ENCODE data around the gene IL11RA. TPM values are rescaled to one million over a fixed set of nuclear protein-coding genes. Genes with fewer than 3 reads are reported as not detected.

IL11RA gene
- total RNA-seq, 1 donor from 2014 or later, result 56.5 TPM

- no peaks in the 10 kb centered on the region for H3K36me3 ChIP-seq
- H3K9me3 ChIP-seq (replicated peaks), result no peaks in the 10 kb centered on the region
- no peak for DNase-seq
- H3K4me1 ChIP-seq, result peaks cover 19% of the 10 kb centered on the region
- H3K27ac ChIP-seq (replicated peaks), result no peak overlapping the region
- TF ChIP-seq CTCF (IDR thresholded peaks at IDR 0.05; ENCODE audit: borderline replicate concordance), result no peak
- H3K27me3 ChIP-seq (ENCODE audit: low read depth), result no peaks in the 10 kb centered on the region
- intact Hi-C loops (cut with micrococcal nuclease), result no loop called here
- H3K4me3 ChIP-seq, result no peak overlapping the region
These were observed 55.1 kb downstream of the IL11RA start for GRCh38 chr9:34707130-34707529.

- Histone ChIP-seq H3K4me1 (peaks cover 16% of the 10 kb centered on the region), H3K9me3 (replicated peaks) (no peaks in the 10 kb centered on the region), H3K27me3 (ENCODE audit: low read depth) (no peaks in the 10 kb centered on the region), H3K4me3 (no peak overlapping the region), H3K36me3 (no peaks in the 10 kb centered on the region), H3K27ac (replicated peaks) (peak overlapping the region; percentile 77)
- TF ChIP-seq CTCF (IDR thresholded peaks at IDR 0.05; ENCODE audit: borderline replicate concordance), result no peak
- no peak for DNase-seq
- intact Hi-C loops (cut with micrococcal nuclease), result no loop called here
These were observed 57.4 kb downstream of the IL11RA start for GRCh38 chr9:34709196-34709978.

GRCh38 chr9:34710023-34710422 lies 58.0 kb downstream of the IL11RA start, which contains the start of gene CCL21:
Gene CCL21 (minus strand): TSS chr9:34710136. CDS start chr9:34710066, 70 bp downstream.
- intact Hi-C loops (cut with micrococcal nuclease), result no loop called here
- H3K9me3 ChIP-seq (replicated peaks), result no peaks in the 10 kb centered on the region
- DNase-seq, result peak; percentile 79
- peak within 1 kb of the TSS; percentile 77 for H3K27ac ChIP-seq (replicated peaks)
- no peaks in the 10 kb centered on the region for H3K27me3 ChIP-seq (ENCODE audit: low read depth)
- no peaks in the 10 kb centered on the region for H3K36me3 ChIP-seq
- TF ChIP-seq CTCF (IDR thresholded peaks at IDR 0.05; ENCODE audit: borderline replicate concordance), result no peak
- peaks cover 20% of the 10 kb centered on the region for H3K4me1 ChIP-seq
- H3K4me3 ChIP-seq, result no peak within 1 kb of the TSS

Other genes with a start within 250 kb of the IL11RA start
- 22.9 TPM for gene FAM219A, start 193.6 kb upstream of the IL11RA start, total RNA-seq
- gene DNAI1, start 193.4 kb upstream of the IL11RA start, total RNA-seq, result not detected
- gene ENHO, start 129.2 kb upstream of the IL11RA start, total RNA-seq, result not detected
- 4.6 TPM for gene CNTFR, start 62.5 kb upstream of the IL11RA start, total RNA-seq
- gene RPP25L, start 40.1 kb upstream of the IL11RA start, total RNA-seq, result 42.8 TPM
- gene DCTN3, start 31.7 kb upstream of the IL11RA start, total RNA-seq, result 135 TPM
- not detected for gene ARID3C, start 23.1 kb upstream of the IL11RA start, total RNA-seq
- gene SIGMAR1, start 14.4 kb upstream of the IL11RA start, total RNA-seq, result 20.0 TPM
- 51.5 TPM for gene GALT, start 5.5 kb upstream of the IL11RA start, total RNA-seq
- 0.41 TPM for gene CCL27, start 10.5 kb downstream of the IL11RA start, total RNA-seq
- 0.69 TPM for gene CCL19, start 39.1 kb downstream of the IL11RA start, total RNA-seq
- gene CCL21, start 58.0 kb downstream of the IL11RA start, total RNA-seq, result 6.2 TPM

Data from left ventricle myocardium inferior (tissue), 1 donor.